Measurements from ENCODE around the gene CHSY1. TPM values are rescaled to one million over a fixed set of nuclear protein-coding genes. Genes with fewer than 3 reads are reported as not detected.

The CHSY1 gene
- total RNA-seq, 2 experiments from 2014 or later, result 5.0 to 14.3 TPM

- Histone ChIP-seq H2AFZ (ENCODE audit: low read length) (peak overlapping the region; percentile 59; the same call in 1 of the 2 replicates), H3K36me3 (ENCODE audit: insufficient read depth, low read length) (peaks cover 69% of the 10 kb centered on the region), H3K4me2 (ENCODE audit: low read length) (peak overlapping the region; percentile 100), H3K9me3 (ENCODE audit: low read length) (no peaks in the 10 kb centered on the region), H3K4me1 (ENCODE audit: insufficient read depth, low read length, poor library complexity, severe bottlenecking) (peaks cover 14% of the 10 kb centered on the region), H3K4me3 (ENCODE audit: low read depth, low read length, poor library complexity, severe bottlenecking) (peak overlapping the region; percentile 98), H3K79me2 (ENCODE audit: insufficient read depth, low read depth, low read length) (peaks cover 17% of the 10 kb centered on the region; the same call in 1 of the 2 replicates), H3K27ac (ENCODE audit: low read depth, low read length, poor library complexity, severe bottlenecking) (peak overlapping the region; percentile 38), H3K9me2 (ENCODE audit: insufficient read depth, low read length) (no peaks in the 10 kb centered on the region), H4K20me1 (ENCODE audit: insufficient read depth, low read length) (no peaks in the 10 kb centered on the region; the same call in 1 of the 2 replicates)
- POLR2A ChIA-PET, result interaction anchor here (0.6 to 1.0 kb wide), 3 partner anchors 9 to 18 kb away, joined by 3 to 5 read pairs (median 3); partner anchors contain the start of gene SNRPA1
- intact Hi-C loops (cut with micrococcal nuclease; ENCODE audit: unreplicated experiment), result loop anchor here (1.0 to 2.0 kb wide), 2 partner anchors 16 to 376 kb away; partner anchors contain the start of gene TM2D3
- peak; percentile 64 for TF ChIP-seq CTCF (conservative IDR thresholded peaks at IDR 0.05; ENCODE audit: low read length)
- no peak for TF ChIP-seq EZH2phosphoT487 (IDR thresholded peaks at IDR 0.05; ENCODE audit: borderline replicate concordance, low read depth, low read length)
- peak; percentile 52 for DNase-seq (ENCODE audit: low spot score)
- BruUV-seq (replicated peaks), result TSS peak; percentile 23
- CTCF ChIA-PET (ENCODE audit: unreplicated experiment), result interaction anchor here (0.6 kb wide), 1 partner anchor 378 kb away, joined by 5 read pairs; no protein-coding TSS in a partner anchor
Observed at GRCh38 chr15:101276501-101277037, 24.7 kb upstream of the CHSY1 start.

- Histone ChIP-seq H3K4me1 (ENCODE audit: insufficient read depth, low read length, poor library complexity, severe bottlenecking) (peaks cover 14% of the 10 kb centered on the region), H3K9me2 (ENCODE audit: insufficient read depth, low read length) (no peaks in the 10 kb centered on the region), H3K36me3 (ENCODE audit: insufficient read depth, low read length) (peaks cover 67% of the 10 kb centered on the region), H4K20me1 (ENCODE audit: insufficient read depth, low read length) (no peaks in the 10 kb centered on the region; the same call in 1 of the 2 replicates), H3K4me3 (ENCODE audit: low read depth, low read length, poor library complexity, severe bottlenecking) (no peak overlapping the region), H2AFZ (ENCODE audit: low read length) (no peak overlapping the region), H3K79me2 (ENCODE audit: insufficient read depth, low read depth, low read length) (peaks cover 17% of the 10 kb centered on the region; the same call in 1 of the 2 replicates), H3K27ac (ENCODE audit: low read depth, low read length, poor library complexity, severe bottlenecking) (no peak overlapping the region), H3K4me2 (ENCODE audit: low read length) (no peak overlapping the region), H3K9me3 (ENCODE audit: low read length) (no peaks in the 10 kb centered on the region)
- intact Hi-C loops (cut with micrococcal nuclease; ENCODE audit: unreplicated experiment), result no loop called here
- TF ChIP-seq CTCF (conservative IDR thresholded peaks at IDR 0.05; ENCODE audit: low read length) (no peak), EZH2phosphoT487 (IDR thresholded peaks at IDR 0.05; ENCODE audit: borderline replicate concordance, low read depth, low read length) (no peak)
- no TSS peak for BruUV-seq (replicated peaks)
- CTCF ChIA-PET (ENCODE audit: unreplicated experiment), result no interaction called here
- DNase-seq (ENCODE audit: low spot score), result no peak
- POLR2A ChIA-PET, result interaction anchor here (0.7 kb wide), 1 partner anchor 228 kb away, joined by 3 read pairs; no protein-coding TSS in a partner anchor
Observed at GRCh38 chr15:101275018-101275417, 23.2 kb upstream of the CHSY1 start.

GRCh38 chr15:101273534-101273933, 21.7 kb upstream of the CHSY1 start:
- H3K9me2 ChIP-seq (ENCODE audit: insufficient read depth, low read length), result no peaks in the 10 kb centered on the region
- peaks cover 17% of the 10 kb centered on the region; the same call in 1 of the 2 replicates for H3K79me2 ChIP-seq (ENCODE audit: insufficient read depth, low read depth, low read length)
- H3K4me3 ChIP-seq (ENCODE audit: low read depth, low read length, poor library complexity, severe bottlenecking), result no peak overlapping the region
- no peaks in the 10 kb centered on the region; the same call in 1 of the 2 replicates for H4K20me1 ChIP-seq (ENCODE audit: insufficient read depth, low read length)
- peaks cover 14% of the 10 kb centered on the region for H3K4me1 ChIP-seq (ENCODE audit: insufficient read depth, low read length, poor library complexity, severe bottlenecking)
- no TSS peak for BruUV-seq (replicated peaks)
- H3K27ac ChIP-seq (ENCODE audit: low read depth, low read length, poor library complexity, severe bottlenecking), result no peak overlapping the region
- TF ChIP-seq CTCF (conservative IDR thresholded peaks at IDR 0.05; ENCODE audit: low read length) (no peak), EZH2phosphoT487 (IDR thresholded peaks at IDR 0.05; ENCODE audit: borderline replicate concordance, low read depth, low read length) (no peak)
- H3K36me3 ChIP-seq (ENCODE audit: insufficient read depth, low read length), result peaks cover 66% of the 10 kb centered on the region
- H3K9me3 ChIP-seq (ENCODE audit: low read length), result no peaks in the 10 kb centered on the region
- ChIA-PET POLR2A (interaction anchor here (0.8 to 1.2 kb wide), 3 partner anchors 12 to 183 kb away, joined by 3 to 4 read pairs (median 4); no protein-coding TSS in a partner anchor), CTCF (ENCODE audit: unreplicated experiment) (no interaction called here)
- DNase-seq (ENCODE audit: low spot score), result no peak
- no peak overlapping the region for H2AFZ ChIP-seq (ENCODE audit: low read length)
- H3K4me2 ChIP-seq (ENCODE audit: low read length), result no peak overlapping the region
- intact Hi-C loops (cut with micrococcal nuclease; ENCODE audit: unreplicated experiment), result no loop called here
